ENCODE measurements around the gene BGLAP. TPM values are rescaled to one million over a fixed set of nuclear protein-coding genes. Genes with fewer than 3 reads are reported as not detected.

Gene BGLAP
- total and polyA plus RNA-seq, 2 of the 13 experiments (the other 11 are each of a cell fraction or from before 2014, with no cell fraction given) = 0.62 to 1.6 TPM

DNA sequence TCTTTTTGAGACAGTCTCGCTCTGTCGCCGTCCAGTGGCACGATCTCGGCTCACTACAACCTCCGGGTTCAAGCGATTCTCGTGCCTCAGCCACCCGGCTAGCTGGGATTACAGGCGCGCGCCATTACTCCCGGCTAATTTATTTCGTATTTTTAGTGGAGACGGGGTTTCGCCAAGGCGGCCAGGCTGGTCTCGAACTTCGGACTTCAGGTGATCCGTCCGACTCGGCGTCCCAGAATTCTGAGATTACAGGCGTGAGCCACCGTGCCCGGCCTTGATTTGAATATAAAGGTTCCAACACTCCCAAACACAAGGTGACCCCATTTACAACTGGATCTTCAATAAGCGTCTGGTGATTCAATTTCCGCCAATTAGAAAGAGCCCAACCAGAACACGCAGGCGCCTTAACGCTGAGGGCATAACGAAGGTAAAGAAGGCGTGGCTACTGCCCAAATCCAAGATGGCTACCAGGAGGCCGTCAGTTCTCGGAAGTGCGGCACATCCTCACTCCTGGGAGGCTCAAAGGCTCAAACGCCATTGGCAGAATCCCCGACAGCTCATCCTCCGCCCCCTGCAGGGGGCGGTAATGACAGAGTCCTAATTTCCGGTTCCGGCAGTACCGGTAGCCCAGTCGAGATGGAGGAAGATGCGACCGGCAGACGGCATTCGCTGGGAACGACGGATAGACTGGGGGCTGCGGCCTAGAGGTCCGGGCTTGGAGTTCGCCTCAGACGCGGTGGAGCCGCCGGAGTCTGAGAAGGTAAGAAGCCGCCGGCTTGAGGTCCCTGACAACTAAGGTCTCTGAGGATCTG, 48.3 kb upstream of the BGLAP start, which contains the start of gene SLC25A44 (continued):
- TF ChIP-seq ZFP41 (CRISPR knock-in tag; IDR thresholded peaks at IDR 0.05; ENCODE audit: borderline replicate concordance) (no peak), ZNF883 (CRISPR knock-in tag; IDR thresholded peaks at IDR 0.05; ENCODE audit: not compliant biosample characterization) (no peak), MAZ (IDR thresholded peaks at IDR 0.05; ENCODE audit: borderline replicate concordance, low read depth, low read length) (peak; percentile 50; the same call in 1 of the 2 replicates), MAZ (CRISPR knock-in tag; IDR thresholded peaks at IDR 0.05; ENCODE audit: low read depth) (no peak), PITX1 (CRISPR knock-in tag; IDR thresholded peaks at IDR 0.05) (peak; percentile 42; the same call in 1 of the 2 replicates), ZMYM2 (CRISPR knock-in tag; IDR thresholded peaks at IDR 0.05) (0 out of 2 replicates have a peak, but pooled peaks have one; percentile 15), ZFP36L1 (CRISPR knock-in tag; IDR thresholded peaks at IDR 0.05) (no peak), DNMT3B (CRISPR knock-in tag; conservative IDR thresholded peaks at IDR 0.05) (0 out of 2 replicates have a peak, but pooled peaks have one; percentile 75), CBX5 (CRISPR knock-in tag; IDR thresholded peaks at IDR 0.05; ENCODE audit: borderline replicate concordance) (peak; percentile 40; the same call in 1 of the 2 replicates), SP1 (IDR thresholded peaks at IDR 0.05) (no peak), SP1 (CRISPR knock-in tag; IDR thresholded peaks at IDR 0.05) (peak; percentile 98), GABPB1 (CRISPR knock-in tag; IDR thresholded peaks at IDR 0.05) (peak; percentile 96), POGZ (CRISPR knock-in tag; IDR thresholded peaks at IDR 0.05) (peak; percentile 91), REPIN1 (CRISPR knock-in tag; IDR thresholded peaks at IDR 0.05; ENCODE audit: borderline replicate concordance, low read depth) (0 out of 2 replicates have a peak, but pooled peaks have one; percentile 46), ESRRA (CRISPR knock-in tag; IDR thresholded peaks at IDR 0.05; ENCODE audit: low read depth) (0 out of 2 replicates have a peak, but pooled peaks have one; percentile 23)
- TF ChIP-seq, protein P1, sequence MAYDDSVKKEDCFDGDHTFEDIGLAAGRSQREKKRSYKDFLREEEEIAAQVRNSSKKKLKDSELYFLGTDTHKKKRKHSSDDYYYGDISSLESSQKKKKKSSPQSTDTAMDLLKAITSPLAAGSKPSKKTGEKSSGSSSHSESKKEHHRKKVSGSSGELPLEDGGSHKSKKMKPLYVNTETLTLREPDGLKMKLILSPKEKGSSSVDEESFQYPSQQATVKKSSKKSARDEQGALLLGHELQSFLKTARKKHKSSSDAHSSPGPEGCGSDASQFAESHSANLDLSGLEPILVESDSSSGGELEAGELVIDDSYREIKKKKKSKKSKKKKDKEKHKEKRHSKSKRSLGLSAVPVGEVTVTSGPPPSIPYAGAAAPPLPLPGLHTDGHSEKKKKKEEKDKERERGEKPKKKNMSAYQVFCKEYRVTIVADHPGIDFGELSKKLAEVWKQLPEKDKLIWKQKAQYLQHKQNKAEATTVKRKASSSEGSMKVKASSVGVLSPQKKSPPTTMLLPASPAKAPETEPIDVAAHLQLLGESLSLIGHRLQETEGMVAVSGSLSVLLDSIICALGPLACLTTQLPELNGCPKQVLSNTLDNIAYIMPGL (CRISPR knock-in tag; IDR thresholded peaks at IDR 0.05; ENCODE audit: borderline replicate concordance in 1 of 2, low read depth in 1 of 2) = peak in 1 of 2 experiments; percentile 39; a peak in 1 of 4 replicates
- TF ChIP-seq, protein P2, sequence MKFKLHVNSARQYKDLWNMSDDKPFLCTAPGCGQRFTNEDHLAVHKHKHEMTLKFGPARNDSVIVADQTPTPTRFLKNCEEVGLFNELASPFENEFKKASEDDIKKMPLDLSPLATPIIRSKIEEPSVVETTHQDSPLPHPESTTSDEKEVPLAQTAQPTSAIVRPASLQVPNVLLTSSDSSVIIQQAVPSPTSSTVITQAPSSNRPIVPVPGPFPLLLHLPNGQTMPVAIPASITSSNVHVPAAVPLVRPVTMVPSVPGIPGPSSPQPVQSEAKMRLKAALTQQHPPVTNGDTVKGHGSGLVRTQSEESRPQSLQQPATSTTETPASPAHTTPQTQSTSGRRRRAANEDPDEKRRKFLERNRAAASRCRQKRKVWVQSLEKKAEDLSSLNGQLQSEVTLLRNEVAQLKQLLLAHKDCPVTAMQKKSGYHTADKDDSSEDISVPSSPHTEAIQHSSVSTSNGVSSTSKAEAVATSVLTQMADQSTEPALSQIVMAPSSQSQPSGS (CRISPR knock-in tag; IDR thresholded peaks at IDR 0.05) = 0 out of 2 replicates have a peak, but pooled peaks have one; percentile 12
- TF ChIP-seq, protein P3, sequence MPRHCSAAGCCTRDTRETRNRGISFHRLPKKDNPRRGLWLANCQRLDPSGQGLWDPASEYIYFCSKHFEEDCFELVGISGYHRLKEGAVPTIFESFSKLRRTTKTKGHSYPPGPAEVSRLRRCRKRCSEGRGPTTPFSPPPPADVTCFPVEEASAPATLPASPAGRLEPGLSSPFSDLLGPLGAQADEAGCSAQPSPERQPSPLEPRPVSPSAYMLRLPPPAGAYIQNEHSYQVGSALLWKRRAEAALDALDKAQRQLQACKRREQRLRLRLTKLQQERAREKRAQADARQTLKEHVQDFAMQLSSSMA (CRISPR knock-in tag; IDR thresholded peaks at IDR 0.05) = peak; percentile 85; the same call in 1 of the 2 replicates
- TF ChIP-seq, protein P4, sequence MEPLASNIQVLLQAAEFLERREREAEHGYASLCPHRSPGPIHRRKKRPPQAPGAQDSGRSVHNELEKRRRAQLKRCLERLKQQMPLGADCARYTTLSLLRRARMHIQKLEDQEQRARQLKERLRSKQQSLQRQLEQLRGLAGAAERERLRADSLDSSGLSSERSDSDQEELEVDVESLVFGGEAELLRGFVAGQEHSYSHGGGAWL (CRISPR knock-in tag; IDR thresholded peaks at IDR 0.05) = no peak
- TF ChIP-seq, protein P5, sequence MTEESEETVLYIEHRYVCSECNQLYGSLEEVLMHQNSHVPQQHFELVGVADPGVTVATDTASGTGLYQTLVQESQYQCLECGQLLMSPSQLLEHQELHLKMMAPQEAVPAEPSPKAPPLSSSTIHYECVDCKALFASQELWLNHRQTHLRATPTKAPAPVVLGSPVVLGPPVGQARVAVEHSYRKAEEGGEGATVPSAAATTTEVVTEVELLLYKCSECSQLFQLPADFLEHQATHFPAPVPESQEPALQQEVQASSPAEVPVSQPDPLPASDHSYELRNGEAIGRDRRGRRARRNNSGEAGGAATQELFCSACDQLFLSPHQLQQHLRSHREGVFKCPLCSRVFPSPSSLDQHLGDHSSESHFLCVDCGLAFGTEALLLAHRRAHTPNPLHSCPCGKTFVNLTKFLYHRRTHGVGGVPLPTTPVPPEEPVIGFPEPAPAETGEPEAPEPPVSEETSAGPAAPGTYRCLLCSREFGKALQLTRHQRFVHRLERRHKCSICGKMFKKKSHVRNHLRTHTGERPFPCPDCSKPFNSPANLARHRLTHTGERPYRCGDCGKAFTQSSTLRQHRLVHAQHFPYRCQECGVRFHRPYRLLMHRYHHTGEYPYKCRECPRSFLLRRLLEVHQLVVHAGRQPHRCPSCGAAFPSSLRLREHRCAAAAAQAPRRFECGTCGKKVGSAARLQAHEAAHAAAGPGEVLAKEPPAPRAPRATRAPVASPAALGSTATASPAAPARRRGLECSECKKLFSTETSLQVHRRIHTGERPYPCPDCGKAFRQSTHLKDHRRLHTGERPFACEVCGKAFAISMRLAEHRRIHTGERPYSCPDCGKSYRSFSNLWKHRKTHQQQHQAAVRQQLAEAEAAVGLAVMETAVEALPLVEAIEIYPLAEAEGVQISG (CRISPR knock-in tag; IDR thresholded peaks at IDR 0.05) = peak; percentile 89

Data from HepG2 (cell line).